Smooth muscle cell of trachea (primary cell): Measurements from ENCODE around the gene FKBP15. TPM values are rescaled to one million over a fixed set of nuclear protein-coding genes. Genes with fewer than 3 reads are reported as not detected.

ENCODE experiments used
- total RNA-seq: library from RNA; depleted of rRNA; stranded (reverse); fragments of >200 nt; gene quantifications from 2 replicates; pipeline ENCODE4 v1.2.1, GENCODE V29; 2014

The FKBP15 gene, protein sequence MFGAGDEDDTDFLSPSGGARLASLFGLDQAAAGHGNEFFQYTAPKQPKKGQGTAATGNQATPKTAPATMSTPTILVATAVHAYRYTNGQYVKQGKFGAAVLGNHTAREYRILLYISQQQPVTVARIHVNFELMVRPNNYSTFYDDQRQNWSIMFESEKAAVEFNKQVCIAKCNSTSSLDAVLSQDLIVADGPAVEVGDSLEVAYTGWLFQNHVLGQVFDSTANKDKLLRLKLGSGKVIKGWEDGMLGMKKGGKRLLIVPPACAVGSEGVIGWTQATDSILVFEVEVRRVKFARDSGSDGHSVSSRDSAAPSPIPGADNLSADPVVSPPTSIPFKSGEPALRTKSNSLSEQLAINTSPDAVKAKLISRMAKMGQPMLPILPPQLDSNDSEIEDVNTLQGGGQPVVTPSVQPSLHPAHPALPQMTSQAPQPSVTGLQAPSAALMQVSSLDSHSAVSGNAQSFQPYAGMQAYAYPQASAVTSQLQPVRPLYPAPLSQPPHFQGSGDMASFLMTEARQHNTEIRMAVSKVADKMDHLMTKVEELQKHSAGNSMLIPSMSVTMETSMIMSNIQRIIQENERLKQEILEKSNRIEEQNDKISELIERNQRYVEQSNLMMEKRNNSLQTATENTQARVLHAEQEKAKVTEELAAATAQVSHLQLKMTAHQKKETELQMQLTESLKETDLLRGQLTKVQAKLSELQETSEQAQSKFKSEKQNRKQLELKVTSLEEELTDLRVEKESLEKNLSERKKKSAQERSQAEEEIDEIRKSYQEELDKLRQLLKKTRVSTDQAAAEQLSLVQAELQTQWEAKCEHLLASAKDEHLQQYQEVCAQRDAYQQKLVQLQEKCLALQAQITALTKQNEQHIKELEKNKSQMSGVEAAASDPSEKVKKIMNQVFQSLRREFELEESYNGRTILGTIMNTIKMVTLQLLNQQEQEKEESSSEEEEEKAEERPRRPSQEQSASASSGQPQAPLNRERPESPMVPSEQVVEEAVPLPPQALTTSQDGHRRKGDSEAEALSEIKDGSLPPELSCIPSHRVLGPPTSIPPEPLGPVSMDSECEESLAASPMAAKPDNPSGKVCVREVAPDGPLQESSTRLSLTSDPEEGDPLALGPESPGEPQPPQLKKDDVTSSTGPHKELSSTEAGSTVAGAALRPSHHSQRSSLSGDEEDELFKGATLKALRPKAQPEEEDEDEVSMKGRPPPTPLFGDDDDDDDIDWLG
- 24.7 and 25.6 TPM in 2 replicates for total RNA-seq

DNA sequence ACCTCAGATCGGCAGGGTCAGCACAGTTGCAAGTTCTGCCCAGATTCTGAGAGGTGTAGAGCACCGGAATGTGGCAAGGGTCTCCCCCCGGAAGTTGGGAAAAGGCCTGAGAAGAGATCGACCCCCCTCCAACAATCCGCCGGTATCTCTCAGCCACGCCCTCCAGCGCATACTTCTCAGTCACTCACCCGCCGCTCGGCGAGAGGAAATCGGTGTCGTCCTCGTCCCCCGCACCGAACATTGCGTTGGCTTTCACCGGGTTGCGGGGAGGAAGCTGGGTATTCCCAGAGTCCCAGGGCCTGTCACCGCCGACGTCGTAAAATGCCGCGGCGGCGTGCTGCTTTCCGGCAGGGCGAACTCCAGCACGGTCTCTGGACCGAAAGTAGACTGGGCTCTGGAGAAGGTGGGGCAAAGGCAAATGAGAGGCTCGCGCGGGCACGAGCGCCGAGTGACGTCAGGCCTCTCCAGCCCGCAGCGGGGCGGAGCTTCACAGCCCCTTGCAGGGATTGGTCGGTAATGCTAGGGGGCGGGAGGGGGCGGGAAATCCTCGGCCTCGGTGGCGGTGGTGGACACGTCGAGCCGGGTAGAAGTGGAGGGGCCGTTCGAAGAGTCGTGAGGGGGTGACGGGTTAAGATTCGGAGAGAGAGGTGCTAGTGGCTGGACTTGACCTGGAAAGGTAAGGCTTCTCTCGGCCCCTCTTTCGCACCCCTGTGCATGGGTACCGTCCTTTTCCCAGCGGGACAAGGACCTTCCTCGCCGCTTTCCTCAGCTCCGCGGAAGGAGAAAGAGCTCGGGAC lies at the start of gene FKBP15, which contains the start of gene SLC31A1:
FKBP15 (minus strand) TSS at position 275 of the 797 bp plus-strand sequence; CDS start at position 241, 34 bp downstream.
SLC31A1 (plus strand) TSS at position 542 of the 797 bp plus-strand sequence. CDS start 34,605 bp downstream, outside the sequence.

DNA sequence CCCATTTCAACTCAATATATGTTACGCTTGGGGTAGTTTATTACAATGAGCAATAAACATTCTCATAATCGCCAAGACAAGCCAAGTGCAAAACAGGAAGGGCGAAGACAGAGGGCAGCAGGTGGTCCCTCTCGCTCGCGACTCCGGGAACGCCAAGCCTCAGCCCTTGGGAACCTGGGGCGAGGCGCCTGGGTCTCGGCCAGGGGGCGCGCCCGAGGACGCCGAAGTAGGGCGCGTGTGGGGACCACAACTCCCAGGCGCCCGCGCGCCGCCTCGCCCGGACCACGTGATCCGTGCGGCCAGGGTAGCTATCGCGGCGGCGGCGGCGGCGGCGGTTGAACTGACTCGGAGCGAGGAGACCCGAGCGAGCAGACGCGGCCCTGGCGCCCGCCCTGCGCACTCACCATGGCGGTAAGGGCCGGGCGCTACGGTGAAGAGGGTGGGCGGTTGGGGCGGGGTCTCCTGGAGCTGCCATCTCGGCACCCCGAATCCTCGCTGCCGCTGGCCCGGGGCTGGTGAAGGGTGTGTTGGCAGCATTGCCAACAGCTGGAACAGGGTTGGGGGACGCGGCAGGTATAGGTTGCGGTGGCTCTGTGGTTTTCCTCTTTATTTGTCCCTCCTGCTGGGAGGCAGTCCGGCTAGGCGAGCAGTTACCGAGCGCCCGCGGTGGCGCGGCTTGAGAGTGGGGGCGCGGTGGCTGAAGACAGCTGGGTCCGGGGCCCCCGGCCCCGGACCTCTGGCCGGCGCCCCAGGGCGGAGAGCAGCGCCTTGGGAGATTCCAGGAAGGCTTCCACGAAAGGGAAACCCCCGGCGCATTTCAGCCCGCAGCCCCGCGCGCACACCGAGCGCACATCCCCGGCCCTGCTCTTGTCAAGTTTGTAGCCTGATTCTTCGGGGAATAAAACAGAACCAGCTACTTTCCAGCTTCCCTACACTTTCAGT lies 70.1 kb downstream of the FKBP15 start, which contains the start of gene SLC31A2:
SLC31A2 (plus strand) TSS at position 338 of the 942 bp plus-strand sequence; CDS start at position 406, 68 bp downstream.

Other genes starting within 250 kb of the FKBP15 start
- gene ZNF883, start 209.1 kb downstream of the FKBP15 start, total RNA-seq, result 3.9 and 7.9 TPM in 2 replicates
- gene ZFP37, start 164.6 kb downstream of the FKBP15 start, total RNA-seq, result 3.0 and 5.2 TPM in 2 replicates
- gene SLC31A2, start 70.3 kb downstream of the FKBP15 start, total RNA-seq, result 8.4 and 12.2 TPM in 2 replicates
- gene SLC31A1, start 267 bp upstream of the FKBP15 start, total RNA-seq, result 25.0 and 31.6 TPM in 2 replicates
- 28.9 and 47.3 TPM in 2 replicates for gene CDC26, start 54.3 kb upstream of the FKBP15 start, total RNA-seq
- gene PRPF4, start 54.4 kb upstream of the FKBP15 start, total RNA-seq, result 26.6 and 31.0 TPM in 2 replicates
- not detected in 2 replicates for gene RNF183, start 82.1 kb upstream of the FKBP15 start, total RNA-seq
- 2.3 and 4.0 TPM in 2 replicates for gene WDR31, start 119.0 kb upstream of the FKBP15 start, total RNA-seq
- gene BSPRY, start 128.3 kb upstream of the FKBP15 start, total RNA-seq, result not detected in 2 replicates
- gene HDHD3, start 155.7 kb upstream of the FKBP15 start, total RNA-seq, result 5.7 and 11.4 TPM in 2 replicates
- gene ALAD, start 180.0 kb upstream of the FKBP15 start, total RNA-seq, result 36.4 and 53.1 TPM in 2 replicates
- 20.2 and 32.1 TPM in 2 replicates for gene POLE3, start 189.4 kb upstream of the FKBP15 start, total RNA-seq
- 0.15 and 0.50 TPM in 2 replicates for gene C9orf43, start 189.5 kb upstream of the FKBP15 start, total RNA-seq
- gene RGS3, start 242.4 kb upstream of the FKBP15 start, total RNA-seq, result 49.2 and 74.1 TPM in 2 replicates